ENCODE data around the gene SDK1. TPM values are rescaled to one million over a fixed set of nuclear protein-coding genes. Genes with fewer than 3 reads are reported as not detected.
A peak's percentile ranks its signal among the peaks of the same experiment; 100 is the strongest.

Gene SDK1
- total RNA-seq, 1 experiment from 2014 or later, result 6.0 TPM

DNA sequence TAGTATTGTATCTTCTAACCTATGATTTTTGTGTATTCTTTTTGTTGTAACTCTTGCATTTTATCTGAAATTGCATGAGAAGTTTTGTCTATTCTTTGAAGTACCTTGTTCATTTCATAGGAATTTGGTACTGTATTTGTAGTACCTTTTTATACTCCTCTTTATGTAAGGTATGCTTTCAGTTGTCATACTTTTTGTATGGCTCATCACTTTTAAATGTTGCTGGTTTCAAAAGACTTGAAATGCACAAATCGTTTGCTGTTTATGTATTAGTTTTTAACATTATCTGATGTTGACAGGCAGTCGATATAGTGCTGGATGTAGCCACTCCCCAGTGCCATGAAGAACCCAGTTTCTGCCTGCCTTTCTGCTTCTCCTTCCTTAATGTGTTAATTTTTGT is 158.1 kb downstream of the SDK1 start:
- no peaks in the 10 kb centered on the region for H3K36me3 ChIP-seq
- DNase-seq, result no peak
- H3K4me1 ChIP-seq, result 0 out of 2 replicates have a peak, but pooled peaks cover 3% of the 10 kb centered on the region
- H3K27me3 ChIP-seq, result no peaks in the 10 kb centered on the region
- no peak overlapping the region for H3K4me3 ChIP-seq
- no peak overlapping the region for H3K27ac ChIP-seq
- no peaks in the 10 kb centered on the region; the same call in 1 of the 2 replicates for H3K9me3 ChIP-seq (replicated peaks)

DNA sequence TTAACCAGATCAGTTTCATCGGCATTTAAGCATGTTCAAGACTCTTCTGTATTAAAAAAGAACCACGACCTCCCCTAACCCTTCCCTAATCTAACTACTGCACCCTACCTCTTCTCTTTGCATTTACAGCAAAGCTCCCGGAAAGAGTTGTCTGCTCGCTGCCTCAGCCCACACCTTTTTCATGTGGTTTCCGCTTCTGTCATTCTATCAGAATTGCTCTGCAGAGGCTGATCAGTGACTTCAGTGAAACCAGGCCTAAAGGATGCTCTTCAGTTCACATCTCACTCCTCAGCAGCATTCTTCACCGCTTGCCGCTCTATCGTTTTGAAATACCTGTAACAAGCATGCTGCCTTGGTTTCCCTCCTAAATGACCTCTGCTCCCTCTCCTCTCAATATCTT is 160.9 kb downstream of the SDK1 start:
- Histone ChIP-seq H3K9me3 (replicated peaks) (no peaks in the 10 kb centered on the region; the same call in 1 of the 2 replicates), H3K36me3 (no peaks in the 10 kb centered on the region), H3K4me3 (no peak overlapping the region), H3K27ac (no peak overlapping the region), H3K27me3 (no peaks in the 10 kb centered on the region), H3K4me1 (0 out of 2 replicates have a peak, but pooled peaks cover 3% of the 10 kb centered on the region)
- DNase-seq, result no peak

DNA sequence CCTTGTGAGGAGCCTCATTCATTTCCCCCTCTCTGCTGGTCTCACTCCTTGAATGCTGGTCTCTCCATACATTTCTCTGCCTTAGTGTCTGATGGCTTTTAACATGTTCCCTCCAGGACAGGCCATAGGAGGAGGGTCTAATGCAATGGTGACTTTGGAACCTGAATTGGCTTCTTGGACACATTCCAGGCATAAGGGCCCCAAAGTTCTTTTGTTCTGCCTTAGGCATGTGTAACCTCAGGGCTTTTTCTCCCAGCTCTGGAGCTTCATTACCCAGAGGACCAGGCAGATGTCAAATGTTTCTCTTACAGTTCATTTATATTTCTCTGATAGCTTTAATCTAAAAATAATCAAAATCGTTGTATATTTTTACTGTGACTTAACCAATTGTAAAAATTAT is 162.6 kb downstream of the SDK1 start:
- Histone ChIP-seq H3K4me1 (0 out of 2 replicates have a peak, but pooled peaks cover 3% of the 10 kb centered on the region), H3K4me3 (no peak overlapping the region), H3K27me3 (no peaks in the 10 kb centered on the region), H3K36me3 (no peaks in the 10 kb centered on the region), H3K27ac (no peak overlapping the region), H3K9me3 (replicated peaks) (no peaks in the 10 kb centered on the region; the same call in 1 of the 2 replicates)
- peak; percentile 11 to 58 for DNase-seq

DNA sequence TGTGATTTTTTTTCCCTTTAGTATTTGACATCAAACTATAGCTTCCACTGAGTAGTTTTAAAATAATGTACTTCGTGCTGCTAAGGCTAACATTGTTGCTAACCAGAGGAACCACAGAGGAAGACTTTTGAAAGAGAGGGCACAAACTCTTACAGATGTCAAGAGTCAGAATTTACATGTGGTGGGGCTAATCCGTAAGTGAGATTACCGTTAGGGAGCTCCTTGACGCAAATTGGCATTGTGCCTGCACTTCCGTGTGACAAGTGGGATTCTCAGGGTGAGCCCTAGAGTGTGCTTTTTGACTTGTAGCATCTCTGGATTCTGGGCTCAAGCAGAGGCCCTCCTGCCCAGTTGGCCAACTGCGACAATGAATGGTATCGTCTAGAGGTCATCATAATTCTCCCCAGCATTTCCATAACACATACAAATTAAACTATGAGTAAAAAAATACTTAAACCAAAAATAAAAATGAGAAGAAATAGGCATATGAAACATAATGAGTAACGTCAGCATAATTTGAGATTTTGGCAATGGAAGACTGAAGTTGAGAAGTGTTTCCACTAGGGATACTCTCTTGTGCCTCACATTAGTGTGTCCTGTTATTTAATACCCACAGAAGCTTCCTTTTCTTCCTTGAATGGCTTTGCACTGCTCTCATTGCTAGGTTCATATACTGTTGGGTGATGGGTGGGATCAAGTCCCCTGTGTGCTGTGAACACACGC is 164.0 kb downstream of the SDK1 start:
- Histone ChIP-seq H3K27ac (no peak overlapping the region), H3K36me3 (no peaks in the 10 kb centered on the region), H3K4me1 (0 out of 2 replicates have a peak, but pooled peaks cover 3% of the 10 kb centered on the region), H3K4me3 (no peak overlapping the region), H3K9me3 (replicated peaks) (no peaks in the 10 kb centered on the region; the same call in 1 of the 2 replicates), H3K27me3 (no peaks in the 10 kb centered on the region)
- no peak for DNase-seq

DNA sequence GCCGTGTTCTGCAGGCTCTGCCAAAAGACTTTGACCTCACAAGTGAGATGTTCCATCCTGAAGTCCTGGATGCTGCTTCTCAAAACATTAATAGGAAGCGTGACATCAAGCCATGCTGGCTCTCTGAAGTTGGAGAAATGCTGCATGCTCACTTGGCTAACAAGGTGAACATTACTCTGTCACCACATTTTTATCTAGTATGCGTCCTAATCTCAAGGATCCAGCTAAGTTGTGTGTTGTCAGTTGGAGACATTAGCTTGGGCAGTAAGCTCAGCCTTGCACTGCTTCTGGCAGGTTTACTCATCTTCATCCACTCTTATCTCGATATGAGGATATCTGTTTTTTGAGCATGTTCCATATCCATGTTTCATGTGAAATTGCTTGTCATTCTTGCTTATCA is 165.2 kb downstream of the SDK1 start:
- H3K27me3 ChIP-seq, result no peaks in the 10 kb centered on the region
- no peak overlapping the region for H3K27ac ChIP-seq
- DNase-seq, result no peak
- no peak overlapping the region for H3K4me3 ChIP-seq
- H3K9me3 ChIP-seq (replicated peaks), result no peaks in the 10 kb centered on the region; the same call in 1 of the 2 replicates
- no peaks in the 10 kb centered on the region for H3K36me3 ChIP-seq
- 0 out of 2 replicates have a peak, but pooled peaks cover 3% of the 10 kb centered on the region for H3K4me1 ChIP-seq

DNA sequence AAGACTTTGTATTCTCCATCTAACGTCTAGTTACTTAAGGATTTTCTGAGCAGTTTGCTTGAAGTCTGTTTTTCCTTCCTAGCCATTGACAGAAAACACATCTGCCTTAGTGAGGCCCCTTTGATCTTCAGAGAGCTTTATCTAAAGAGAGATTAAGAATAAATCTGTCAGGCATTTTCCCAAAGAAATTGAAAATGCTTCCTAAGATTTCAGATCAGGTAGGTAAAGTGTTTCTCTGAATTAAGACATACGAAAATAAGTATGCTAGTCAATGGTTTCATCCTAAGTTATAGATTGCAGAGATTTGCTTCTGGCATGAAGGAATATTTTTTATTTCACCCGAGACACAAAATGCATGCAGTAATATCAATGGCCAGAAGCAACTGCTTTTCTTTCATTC is 168.6 kb downstream of the SDK1 start:
- no peak overlapping the region for H3K4me3 ChIP-seq
- no peak for DNase-seq
- no peak overlapping the region for H3K27ac ChIP-seq
- no peaks in the 10 kb centered on the region for H3K36me3 ChIP-seq
- no peaks in the 10 kb centered on the region for H3K4me1 ChIP-seq
- no peaks in the 10 kb centered on the region for H3K27me3 ChIP-seq
- H3K9me3 ChIP-seq (replicated peaks), result no peaks in the 10 kb centered on the region

DNA sequence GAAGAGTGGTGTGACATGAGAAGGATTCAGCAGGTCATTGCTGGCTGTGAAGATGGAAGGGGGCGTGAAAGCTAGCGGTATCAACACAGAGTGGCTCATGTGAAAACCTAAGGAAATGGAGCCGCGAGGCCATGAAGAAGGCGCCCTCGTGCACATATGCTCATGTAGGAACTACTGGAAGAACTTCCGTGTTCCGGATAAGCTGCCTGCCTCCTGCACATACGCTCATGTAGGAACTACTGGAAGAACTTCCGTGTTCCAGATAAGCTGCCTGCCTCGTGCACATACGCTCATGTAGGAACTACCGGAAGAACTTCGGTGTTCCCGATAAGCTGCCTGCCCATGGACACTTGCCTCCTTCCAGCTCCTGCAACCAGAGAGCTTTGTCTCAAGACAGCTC is 179.1 kb downstream of the SDK1 start:
- no peak overlapping the region for H3K4me3 ChIP-seq
- H3K27ac ChIP-seq, result no peak overlapping the region
- DNase-seq, result no peak
- no peaks in the 10 kb centered on the region; the same call in 1 of the 2 replicates for H3K36me3 ChIP-seq
- H3K27me3 ChIP-seq, result no peaks in the 10 kb centered on the region
- no peaks in the 10 kb centered on the region for H3K9me3 ChIP-seq (replicated peaks)
- peaks cover 3% of the 10 kb centered on the region; the same call in 1 of the 2 replicates for H3K4me1 ChIP-seq

DNA sequence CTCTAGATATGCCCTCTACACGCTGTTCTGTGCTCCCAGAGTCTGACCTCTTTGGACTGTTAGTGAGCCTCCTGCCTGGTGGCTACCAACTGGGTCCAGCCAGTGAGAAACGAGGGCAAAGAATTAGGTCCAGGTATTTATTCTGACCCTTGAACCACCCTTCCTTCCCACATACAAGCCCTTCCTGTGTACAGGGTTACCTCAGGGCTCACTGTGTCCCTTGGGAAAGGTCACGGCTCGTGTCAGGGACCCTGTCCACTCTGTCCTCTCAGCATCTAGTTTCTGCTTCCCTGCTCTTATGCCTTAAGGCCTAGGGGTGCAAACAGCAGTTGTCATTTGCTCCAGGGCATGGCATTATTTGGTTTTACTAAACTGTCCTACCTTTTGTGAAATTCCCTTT is 180.4 kb downstream of the SDK1 start:
- no peak for DNase-seq
- Histone ChIP-seq H3K27ac (no peak overlapping the region), H3K27me3 (no peaks in the 10 kb centered on the region), H3K9me3 (replicated peaks) (no peaks in the 10 kb centered on the region), H3K4me1 (peaks cover 3% of the 10 kb centered on the region; the same call in 1 of the 2 replicates), H3K4me3 (no peak overlapping the region), H3K36me3 (no peaks in the 10 kb centered on the region; the same call in 1 of the 2 replicates)

DNA sequence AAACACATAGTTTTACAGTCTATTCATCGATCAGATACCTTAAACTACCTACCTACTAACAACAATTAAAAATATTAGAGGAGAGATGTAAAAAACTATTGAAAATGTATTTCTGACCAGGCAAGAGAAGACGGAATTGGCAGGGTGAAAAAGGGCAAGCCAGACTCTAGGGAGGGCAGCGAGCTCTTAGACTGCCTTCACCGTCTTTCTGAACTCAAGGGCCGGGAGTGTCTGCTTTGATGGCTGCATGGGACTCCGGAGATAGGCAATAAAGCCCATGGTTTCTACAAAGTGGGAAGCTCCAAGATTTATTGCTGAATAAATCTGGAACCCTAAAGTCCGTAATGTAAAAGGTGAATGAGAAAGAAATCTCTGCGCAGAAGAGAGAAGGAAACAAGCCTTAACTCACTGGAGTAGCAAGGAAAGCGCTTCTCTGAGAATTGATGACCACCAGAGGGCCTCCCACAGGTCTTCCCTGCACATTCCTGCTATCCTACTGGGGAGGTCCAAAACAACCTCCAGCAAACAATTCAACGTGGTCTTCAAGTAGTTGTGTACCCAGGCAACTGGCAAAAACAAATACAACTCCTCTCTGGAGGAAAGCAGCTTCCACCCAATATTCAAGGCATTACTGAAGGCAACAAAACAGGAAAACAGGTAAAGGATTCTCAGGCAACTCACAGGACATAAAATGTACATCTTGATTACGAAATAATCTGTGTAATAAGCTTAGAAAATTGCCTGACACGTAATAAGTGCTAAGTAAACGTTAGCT is 181.3 kb downstream of the SDK1 start:
- Histone ChIP-seq H3K36me3 (no peaks in the 10 kb centered on the region; the same call in 1 of the 2 replicates), H3K4me1 (peaks cover 3% of the 10 kb centered on the region; the same call in 1 of the 2 replicates), H3K27me3 (no peaks in the 10 kb centered on the region), H3K9me3 (replicated peaks) (no peaks in the 10 kb centered on the region), H3K27ac (no peak overlapping the region), H3K4me3 (no peak overlapping the region)
- peak; percentile 46 to 70 for DNase-seq

DNA sequence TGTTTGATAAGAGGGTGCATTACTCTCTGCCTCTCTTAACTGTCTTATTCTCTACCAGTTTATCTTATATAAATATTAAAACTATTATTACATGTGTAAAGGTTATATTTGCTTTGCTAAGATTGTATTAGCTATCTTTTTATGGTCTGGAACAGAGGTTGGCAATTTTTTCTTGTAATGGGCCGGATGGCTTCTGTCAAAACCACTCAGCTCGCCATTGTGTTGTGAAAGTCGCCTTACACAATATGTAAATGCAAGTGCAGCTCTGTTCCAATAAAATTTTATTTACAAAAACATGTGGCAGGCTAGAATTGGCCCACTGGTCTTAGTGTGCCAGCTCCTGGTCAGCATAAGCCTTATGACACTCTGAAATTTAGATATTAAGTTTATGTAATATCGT is 185.8 kb downstream of the SDK1 start:
- Histone ChIP-seq H3K36me3 (no peaks in the 10 kb centered on the region), H3K9me3 (replicated peaks) (0 out of 2 replicates have a peak, but pooled peaks cover 3% of the 10 kb centered on the region), H3K27me3 (no peaks in the 10 kb centered on the region), H3K4me3 (no peak overlapping the region), H3K4me1 (no peaks in the 10 kb centered on the region), H3K27ac (no peak overlapping the region)
- no peak for DNase-seq

DNA sequence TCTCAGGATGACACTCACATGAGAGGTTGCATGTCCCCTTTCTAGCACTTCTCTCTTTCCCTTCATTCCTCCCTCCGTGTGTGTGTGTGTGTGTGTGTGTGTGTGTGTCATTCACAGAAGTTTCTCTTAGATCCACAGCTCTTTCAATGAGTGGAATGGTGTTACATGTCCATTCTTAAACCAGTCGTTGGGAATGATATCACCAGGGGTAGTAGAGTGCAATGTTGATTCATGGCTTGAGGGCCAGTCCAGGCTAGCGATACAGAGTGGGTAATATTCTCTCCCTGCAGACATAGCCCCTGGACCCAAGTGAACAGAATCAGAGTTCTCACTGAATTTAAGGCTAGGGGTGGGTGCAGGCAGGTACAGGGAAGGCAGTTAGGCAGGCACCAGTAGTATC is 187.8 kb downstream of the SDK1 start:
- Histone ChIP-seq H3K27ac (no peak overlapping the region), H3K36me3 (no peaks in the 10 kb centered on the region), H3K9me3 (replicated peaks) (0 out of 2 replicates have a peak, but pooled peaks cover 3% of the 10 kb centered on the region), H3K27me3 (no peaks in the 10 kb centered on the region), H3K4me1 (peaks cover 8% of the 10 kb centered on the region), H3K4me3 (no peak overlapping the region)
- no peak for DNase-seq

DNA sequence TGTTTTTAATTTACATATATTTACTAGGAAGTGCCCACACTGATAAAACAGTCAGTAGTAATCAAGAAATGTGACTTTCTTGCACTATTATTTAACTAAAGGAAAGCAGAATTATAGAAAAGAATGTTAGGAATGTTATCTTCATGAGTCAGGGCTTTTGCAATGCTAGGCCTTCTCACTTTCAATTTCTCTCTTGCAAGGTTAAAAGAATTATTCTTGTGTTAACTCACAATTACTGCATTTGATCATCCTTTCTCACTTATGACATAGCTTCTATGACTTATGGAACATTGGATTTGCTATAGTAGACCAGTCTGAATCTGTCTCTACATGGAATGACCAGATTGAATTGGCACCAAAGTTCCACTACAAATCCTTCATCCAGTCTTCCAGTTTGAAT is 192.4 kb downstream of the SDK1 start:
- Histone ChIP-seq H3K9me3 (replicated peaks) (0 out of 2 replicates have a peak, but pooled peaks cover 3% of the 10 kb centered on the region), H3K27ac (peak overlapping the region; percentile 15; the same call in 1 of the 2 replicates), H3K36me3 (no peaks in the 10 kb centered on the region), H3K4me3 (no peak overlapping the region), H3K4me1 (peaks cover 20% of the 10 kb centered on the region), H3K27me3 (no peaks in the 10 kb centered on the region)
- no peak for DNase-seq

DNA sequence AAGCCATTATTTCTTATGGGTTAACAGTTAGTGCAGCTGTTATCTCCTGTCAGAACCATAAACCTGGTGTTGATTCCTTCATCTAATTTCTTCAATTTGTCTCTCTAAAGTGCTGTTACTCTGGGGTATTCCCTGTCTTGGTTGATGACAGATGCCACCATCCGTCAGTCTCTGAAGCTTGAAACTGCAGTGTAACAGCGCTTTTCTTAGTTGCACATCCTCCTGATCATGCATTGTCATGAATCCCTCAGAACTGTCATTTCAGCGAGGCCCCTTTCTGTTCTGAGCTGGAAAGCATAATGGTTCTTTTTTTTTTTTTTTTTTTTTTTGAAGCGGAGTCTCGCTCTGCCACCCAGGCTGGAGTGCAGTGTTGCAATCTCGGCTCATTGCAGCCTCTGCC is 193.9 kb downstream of the SDK1 start:
- peak overlapping the region; percentile 38 for H3K27ac ChIP-seq
- DNase-seq, result peak; percentile 50 to 79
- H3K27me3 ChIP-seq, result no peaks in the 10 kb centered on the region
- no peaks in the 10 kb centered on the region for H3K36me3 ChIP-seq
- no peak overlapping the region for H3K4me3 ChIP-seq
- peaks cover 20% of the 10 kb centered on the region for H3K4me1 ChIP-seq
- H3K9me3 ChIP-seq (replicated peaks), result 0 out of 2 replicates have a peak, but pooled peaks cover 3% of the 10 kb centered on the region

DNA sequence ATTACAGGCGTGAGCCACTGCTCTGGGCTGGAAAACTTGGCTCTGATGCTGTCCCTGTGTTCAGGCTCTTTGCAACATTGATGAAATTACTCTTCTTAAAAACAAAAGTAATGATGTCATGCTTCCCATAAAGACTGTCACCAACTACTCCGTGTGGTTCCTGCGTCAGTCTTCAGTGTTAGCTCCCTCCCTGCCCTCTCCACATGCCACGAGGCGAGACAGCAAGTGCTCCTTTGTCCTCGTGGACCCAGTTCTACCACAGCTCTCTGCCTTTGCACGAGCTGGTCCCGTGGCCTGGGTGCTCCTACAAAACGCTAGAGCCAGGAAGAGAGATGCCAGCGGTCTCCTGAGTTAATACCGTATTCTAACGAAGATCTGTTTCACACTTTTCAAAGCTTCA is 194.5 kb downstream of the SDK1 start:
- Histone ChIP-seq H3K9me3 (replicated peaks) (0 out of 2 replicates have a peak, but pooled peaks cover 3% of the 10 kb centered on the region), H3K4me3 (no peak overlapping the region), H3K4me1 (peaks cover 20% of the 10 kb centered on the region), H3K27me3 (no peaks in the 10 kb centered on the region), H3K27ac (no peak overlapping the region; the same call in 1 of the 2 replicates), H3K36me3 (no peaks in the 10 kb centered on the region)
- DNase-seq, result peak; percentile 9 to 27

DNA sequence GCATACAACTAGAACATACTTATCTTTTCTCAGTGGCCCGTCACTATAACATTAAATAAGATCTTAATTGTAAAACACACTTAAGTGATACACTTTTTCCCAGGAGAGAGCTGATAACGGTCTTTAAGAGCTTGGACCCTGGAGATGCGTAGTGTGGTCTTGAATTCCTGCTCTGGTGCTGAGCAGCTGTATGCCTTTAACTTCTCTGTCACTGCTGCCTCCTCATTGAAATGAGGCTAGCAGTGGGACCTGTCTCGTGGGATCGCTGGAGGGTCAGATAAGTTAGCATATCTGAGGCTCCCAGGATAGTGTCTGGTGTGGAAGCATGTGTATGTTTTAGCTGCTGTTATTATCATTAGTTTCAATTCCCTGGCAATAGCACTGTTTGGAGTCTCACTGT is 194.9 kb downstream of the SDK1 start:
- no peaks in the 10 kb centered on the region for H3K36me3 ChIP-seq
- no peak overlapping the region for H3K4me3 ChIP-seq
- H3K27me3 ChIP-seq, result no peaks in the 10 kb centered on the region
- peaks cover 20% of the 10 kb centered on the region for H3K4me1 ChIP-seq
- H3K27ac ChIP-seq, result no peak overlapping the region
- peak in 1 of 2 experiments; percentile 33 for DNase-seq
- 0 out of 2 replicates have a peak, but pooled peaks cover 3% of the 10 kb centered on the region for H3K9me3 ChIP-seq (replicated peaks)

Data from SJCRH30 (cell line).